HepG2 (cell line): ENCODE results near the gene KRTAP4-16.

ENCODE experiments used
- FOXM1 ChIP-seq: sonication (generic); formaldehyde crosslinking; IDR thresholded peaks from 2 replicates; pipeline ENCODE4 v1.5.0; 2020; ENCODE audit warnings: missing genetic modification reagents
- POLR2A ChIP-seq, 2 experiments: IDR thresholded peaks; 2 replicates each; pipeline ENCODE4 v1.6.1; 2011; ENCODE audit warnings: low read depth in 2 of 2, low read length in 2 of 2, mild to moderate bottlenecking in 1 of 2, moderate library complexity in 1 of 2; ENCODE audit not compliant: insufficient read depth in 1 of 2
- POLR2AphosphoS2 ChIP-seq: IDR thresholded peaks from 2 replicates; pipeline ENCODE4 v1.6.1; 2011; ENCODE audit warnings: low read depth, low read length, improper control_type of control experiment
- ZNF136 ChIP-seq: sonication (generic); formaldehyde crosslinking; IDR thresholded peaks from 2 replicates; pipeline ENCODE4 v1.8.1; 2022; ENCODE audit warnings: low read depth, mild to moderate bottlenecking, moderate library complexity, missing genetic modification reagents
- ZNF326 ChIP-seq: sonication (generic); formaldehyde crosslinking; IDR thresholded peaks from 2 replicates; pipeline ENCODE4 v1.4.0; 2020; ENCODE audit warnings: missing genetic modification reagents, borderline replicate concordance

DNA sequence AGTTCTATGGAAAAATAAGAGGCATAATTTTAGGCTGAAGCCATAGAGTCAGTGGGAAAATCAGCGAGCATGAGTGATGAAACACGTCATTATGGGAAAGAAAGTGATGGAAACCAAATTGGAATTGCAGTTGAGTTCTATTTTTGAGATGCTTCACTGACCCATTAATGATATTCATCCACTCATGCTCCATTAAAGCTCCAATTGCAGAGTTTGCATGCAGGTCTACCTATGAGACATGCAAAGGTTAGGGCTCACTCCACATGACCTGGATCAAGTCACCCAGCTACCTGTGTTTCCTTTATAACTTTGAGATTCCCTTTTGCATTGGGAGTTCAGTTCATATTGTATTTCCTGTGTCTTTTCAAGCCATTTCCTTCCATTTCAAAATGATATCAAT is 28.3 kb downstream of the KRTAP4-16 start:
- no peak for TF ChIP-seq FOXM1 (CRISPR knock-in tag)
- TF ChIP-seq ZNF326: no peak
- TF ChIP-seq POLR2A (IDR thresholded peaks at IDR 0.05; ENCODE audit: insufficient read depth in 1 of 2, low read depth in 2 of 2, low read length in 2 of 2): no peak
- no peak for TF ChIP-seq POLR2AphosphoS2
- no peak for TF ChIP-seq ZNF136 (CRISPR knock-in tag)
